GM12864 (cell line): ENCODE measurements around the gene RNF123.
"Not testable (repeated sequence)": the region's sequence is repeated elsewhere in the genome, so short reads cannot be mapped to it uniquely, and the experiment has no call there.

Source experiments
- DNase-seq: peaks from one replicate; pipeline ENCODE4 v3.0.0-alpha.2; 2011; ENCODE audit warnings: low read depth
- H3K4me3 ChIP-seq: 2 replicates; pipeline ENCODE4 v1.5.1; 2011; ENCODE audit warnings: mild to moderate bottlenecking, low read depth, low read length, control low read depth
- TF ChIP-seq, protein P1 (sequence below): IDR thresholded peaks from 2 replicates; pipeline ENCODE4 v1.5.1; 2011; ENCODE audit warnings: low read depth, mild to moderate bottlenecking, moderate library complexity, low read length, control low read depth, inconsistent platforms; ENCODE audit errors: missing control alignments

The RNF123 gene

DNA sequence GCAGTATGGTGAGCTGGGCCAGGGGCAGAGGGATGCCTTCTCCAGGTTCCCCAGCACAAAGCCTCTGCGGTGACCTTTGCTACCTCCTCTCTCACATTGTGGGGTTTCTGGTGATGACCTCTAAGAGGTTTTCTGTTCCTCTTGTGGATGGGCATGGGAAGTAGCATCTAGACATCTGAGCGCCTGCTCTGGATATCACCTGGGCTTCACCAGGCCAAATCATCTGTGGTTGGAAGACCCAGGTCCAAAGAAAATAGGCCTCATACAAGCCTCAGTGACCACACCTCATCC, 8.2 kb upstream of the RNF123 start:
- TF ChIP-seq, protein P1, sequence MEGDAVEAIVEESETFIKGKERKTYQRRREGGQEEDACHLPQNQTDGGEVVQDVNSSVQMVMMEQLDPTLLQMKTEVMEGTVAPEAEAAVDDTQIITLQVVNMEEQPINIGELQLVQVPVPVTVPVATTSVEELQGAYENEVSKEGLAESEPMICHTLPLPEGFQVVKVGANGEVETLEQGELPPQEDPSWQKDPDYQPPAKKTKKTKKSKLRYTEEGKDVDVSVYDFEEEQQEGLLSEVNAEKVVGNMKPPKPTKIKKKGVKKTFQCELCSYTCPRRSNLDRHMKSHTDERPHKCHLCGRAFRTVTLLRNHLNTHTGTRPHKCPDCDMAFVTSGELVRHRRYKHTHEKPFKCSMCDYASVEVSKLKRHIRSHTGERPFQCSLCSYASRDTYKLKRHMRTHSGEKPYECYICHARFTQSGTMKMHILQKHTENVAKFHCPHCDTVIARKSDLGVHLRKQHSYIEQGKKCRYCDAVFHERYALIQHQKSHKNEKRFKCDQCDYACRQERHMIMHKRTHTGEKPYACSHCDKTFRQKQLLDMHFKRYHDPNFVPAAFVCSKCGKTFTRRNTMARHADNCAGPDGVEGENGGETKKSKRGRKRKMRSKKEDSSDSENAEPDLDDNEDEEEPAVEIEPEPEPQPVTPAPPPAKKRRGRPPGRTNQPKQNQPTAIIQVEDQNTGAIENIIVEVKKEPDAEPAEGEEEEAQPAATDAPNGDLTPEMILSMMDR, result no peak
- no peak for DNase-seq
- no peak overlapping the region for H3K4me3 ChIP-seq

DNA sequence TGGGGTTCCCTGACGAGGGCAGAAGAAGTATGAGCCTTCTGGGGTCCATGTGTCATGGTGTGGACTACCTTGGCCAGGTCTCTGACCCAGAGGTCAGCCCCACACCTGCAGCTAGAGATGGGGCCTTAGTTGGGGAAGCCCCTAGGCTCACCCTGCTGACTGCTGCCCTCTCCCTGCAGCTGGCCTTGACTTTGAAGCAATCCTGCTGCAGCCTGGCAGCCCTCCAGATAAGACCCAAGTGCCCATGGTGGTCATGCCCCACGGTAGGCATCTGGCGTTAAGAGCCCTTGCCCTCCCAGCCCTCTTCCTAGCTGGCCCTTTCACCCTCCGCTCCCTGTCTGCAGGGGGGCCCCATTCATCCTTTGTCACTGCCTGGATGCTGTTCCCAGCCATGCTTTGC, 7.8 kb upstream of the RNF123 start:
- no peak for DNase-seq
- H3K4me3 ChIP-seq, result no peak overlapping the region
- TF ChIP-seq, protein P1, result no peak

DNA sequence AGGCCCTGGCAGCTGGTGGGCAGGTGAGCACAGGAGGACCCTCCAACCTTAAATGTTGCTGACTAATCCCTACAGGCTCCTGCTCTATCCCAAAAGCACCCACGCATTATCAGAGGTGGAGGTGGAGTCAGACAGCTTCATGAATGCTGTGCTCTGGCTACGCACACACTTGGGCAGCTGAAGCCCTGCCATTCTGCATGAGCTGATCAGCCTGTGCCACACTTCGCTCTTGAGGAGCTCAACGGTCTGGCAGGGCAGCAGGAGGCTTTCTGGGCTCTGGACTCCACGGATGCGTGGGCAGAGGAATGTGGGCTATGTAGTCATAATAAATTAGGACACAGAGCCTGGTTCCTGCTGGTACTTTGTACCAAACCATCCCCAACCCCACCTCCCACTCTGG, 6.2 kb upstream of the RNF123 start:
- H3K4me3 ChIP-seq, result no peak overlapping the region
- no peak for DNase-seq
- TF ChIP-seq, protein P1, result no peak

DNA sequence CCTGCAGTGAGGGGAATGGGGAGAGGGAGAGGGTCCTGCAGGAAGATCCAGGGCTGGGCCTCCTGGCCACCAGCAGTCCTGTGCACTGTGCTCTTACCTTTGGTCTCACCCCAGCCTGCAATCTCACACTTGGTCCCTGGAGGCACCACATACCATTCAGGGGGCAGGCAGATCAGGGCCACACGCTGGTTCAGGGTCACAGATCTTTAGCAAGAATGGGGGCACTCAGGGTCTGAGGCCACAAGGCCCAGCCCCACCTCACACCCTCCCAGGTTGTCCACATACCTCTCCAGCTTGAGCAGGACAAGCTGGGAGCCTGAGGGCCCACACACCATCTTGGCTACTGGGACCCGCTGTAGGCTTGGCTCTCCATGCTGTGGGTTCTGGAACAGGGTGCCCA, 4.9 kb upstream of the RNF123 start:
- not testable (repeated sequence) for H3K4me3 ChIP-seq, DNase-seq

DNA sequence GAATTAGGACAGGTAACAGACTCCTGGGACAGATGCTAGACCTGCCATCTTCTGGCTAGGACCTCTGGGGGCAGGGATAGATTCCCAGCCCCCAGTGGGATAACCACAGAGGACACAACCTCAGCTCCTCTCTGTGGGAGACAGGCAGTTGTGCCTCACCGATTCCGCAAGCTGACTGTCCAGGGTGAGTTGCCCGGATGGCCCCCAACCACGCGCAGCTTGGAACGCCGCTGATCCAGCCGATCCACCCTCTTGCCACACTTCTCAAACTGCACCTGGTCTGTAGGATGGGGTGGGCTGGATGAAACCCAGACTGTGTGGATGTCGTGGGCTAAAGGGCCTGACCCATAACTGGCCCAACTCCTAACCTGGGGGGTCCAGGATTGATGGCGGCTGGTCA, 4.3 kb upstream of the RNF123 start:
- not testable (repeated sequence) for H3K4me3 ChIP-seq, DNase-seq

DNA sequence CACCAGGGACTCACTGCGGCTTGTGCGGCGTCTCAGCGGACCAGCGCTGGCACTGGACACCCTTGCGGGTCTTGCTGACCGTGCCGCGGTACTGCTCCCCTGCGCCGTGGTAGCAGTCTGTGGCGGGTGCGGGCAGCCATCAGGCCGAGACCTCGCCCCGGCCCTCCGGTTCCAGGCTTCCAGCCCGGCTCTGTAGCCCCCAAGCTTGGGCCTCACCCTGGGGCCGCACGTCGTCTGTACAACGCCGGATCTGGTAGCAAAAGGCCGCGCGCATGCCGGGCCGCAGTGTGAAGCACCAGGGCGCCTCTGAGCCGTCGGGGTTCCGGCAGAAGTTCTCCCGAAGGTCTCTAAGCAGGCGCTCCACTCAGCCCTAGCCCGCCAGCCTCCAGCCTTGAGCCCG, 3.5 kb upstream of the RNF123 start:
- not testable (repeated sequence) for DNase-seq, H3K4me3 ChIP-seq

DNA sequence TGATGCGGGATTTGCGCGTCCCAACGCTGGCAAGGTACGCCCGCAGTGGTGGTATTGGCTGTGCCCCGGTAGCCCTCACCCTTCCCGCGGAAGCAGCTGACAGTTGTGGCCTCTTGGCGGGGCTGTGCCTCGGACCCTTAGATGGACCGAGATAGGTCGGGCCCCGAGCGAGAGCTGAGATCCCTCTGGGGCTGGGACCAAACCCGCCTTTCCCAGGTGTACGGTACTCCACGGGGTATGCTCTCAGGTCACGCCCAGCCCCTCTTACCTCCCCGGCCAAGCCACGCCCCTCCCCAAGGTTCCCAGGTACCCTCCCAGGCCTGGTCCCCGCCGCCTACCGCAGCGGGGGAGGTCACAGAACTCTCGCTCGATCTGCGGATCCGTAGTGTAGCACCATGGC, 3.0 kb upstream of the RNF123 start:
- not testable (repeated sequence) for H3K4me3 ChIP-seq, DNase-seq

DNA sequence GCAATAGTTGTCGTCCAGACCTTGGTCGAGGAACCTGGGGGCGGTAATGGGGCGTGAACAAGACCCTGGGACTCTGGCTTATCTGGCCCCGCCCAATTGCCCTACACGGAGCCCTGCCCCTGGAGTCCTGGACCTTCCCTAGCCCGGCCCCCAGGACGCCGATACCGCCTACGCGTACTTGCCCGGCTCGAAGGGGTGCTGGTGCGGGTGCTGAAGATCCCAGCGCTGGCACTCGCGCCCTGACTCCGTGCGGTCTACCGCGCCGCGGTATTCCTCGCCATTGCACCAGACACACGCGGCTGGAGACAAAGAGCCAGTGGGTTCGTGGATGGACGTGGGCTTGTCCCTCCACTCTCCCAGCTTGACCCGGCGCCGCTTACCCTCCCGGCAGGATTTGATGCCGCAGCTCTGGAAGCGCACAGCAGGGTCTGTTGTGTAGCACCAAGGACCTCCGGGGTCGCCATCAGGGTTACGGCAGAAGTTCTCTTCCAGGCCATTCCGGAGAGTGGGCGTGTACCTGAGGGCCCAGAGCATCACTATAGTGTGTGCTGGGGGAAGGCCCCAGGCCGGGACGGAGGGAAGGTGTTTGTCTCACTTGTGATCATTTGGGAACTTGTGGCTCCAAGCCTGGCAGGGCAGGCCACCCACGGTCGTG, 2.5 kb upstream of the RNF123 start:
- not testable (repeated sequence) for H3K4me3 ChIP-seq

DNA sequence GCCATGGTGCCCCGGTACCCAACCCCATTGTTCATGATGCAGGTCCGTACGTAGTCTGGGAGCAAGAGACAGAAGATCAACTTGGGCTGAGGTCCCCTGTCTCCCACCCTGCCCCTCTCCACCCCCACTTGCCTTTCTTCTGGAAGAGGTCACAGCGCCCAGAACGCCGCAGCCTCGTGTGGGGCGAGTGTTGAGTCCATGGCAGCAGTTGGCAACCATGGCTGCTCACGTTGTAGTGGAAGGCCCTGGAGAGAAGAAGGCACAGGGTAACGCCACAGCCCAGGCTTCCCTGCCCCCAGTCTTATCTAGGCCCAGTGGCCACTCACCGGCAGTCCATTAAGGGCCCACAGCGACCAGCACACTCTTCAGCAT, 1.9 kb upstream of the RNF123 start:
- not testable (repeated sequence) for DNase-seq, H3K4me3 ChIP-seq

More for the DNA sequence above, 2.5 kb upstream of the RNF123 start:
- not testable (repeated sequence) for DNase-seq

DNA sequence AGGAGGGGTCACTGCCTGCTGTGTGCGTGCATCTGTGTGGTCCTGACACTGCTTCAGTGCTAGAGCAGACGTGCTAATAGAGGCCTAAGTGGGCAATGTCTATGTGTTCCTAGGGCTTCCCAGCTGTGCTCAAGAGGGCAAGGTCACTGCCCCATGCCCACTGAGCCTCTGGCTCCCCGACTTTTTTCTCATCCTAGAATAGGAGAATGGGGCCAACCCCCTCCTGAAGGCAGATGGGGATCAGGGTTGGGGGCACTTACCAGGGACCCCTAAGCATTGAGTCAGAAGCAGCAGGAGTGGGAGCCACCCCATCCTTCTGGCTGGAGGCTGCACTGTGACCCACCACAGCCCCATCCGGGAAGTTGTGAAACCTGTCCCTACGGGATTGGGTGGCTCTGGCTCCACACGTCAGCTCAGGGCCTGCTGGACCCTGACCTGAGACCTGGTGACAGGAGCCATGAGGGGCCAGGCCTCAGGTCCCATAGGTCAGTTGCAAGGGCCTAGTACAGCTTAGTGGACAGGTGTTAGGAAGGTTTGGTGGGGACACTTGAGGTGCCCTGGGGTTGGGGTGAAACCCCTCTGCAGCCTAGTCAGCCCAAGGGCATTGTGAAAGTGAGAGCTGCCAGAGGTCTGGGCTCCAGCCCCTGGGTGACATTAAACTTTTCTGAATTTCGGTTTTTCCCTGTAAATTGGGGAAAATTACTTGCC, 865 bp upstream of the RNF123 start:
- H3K4me3 ChIP-seq, result peak overlapping the region; percentile 86

DNA sequence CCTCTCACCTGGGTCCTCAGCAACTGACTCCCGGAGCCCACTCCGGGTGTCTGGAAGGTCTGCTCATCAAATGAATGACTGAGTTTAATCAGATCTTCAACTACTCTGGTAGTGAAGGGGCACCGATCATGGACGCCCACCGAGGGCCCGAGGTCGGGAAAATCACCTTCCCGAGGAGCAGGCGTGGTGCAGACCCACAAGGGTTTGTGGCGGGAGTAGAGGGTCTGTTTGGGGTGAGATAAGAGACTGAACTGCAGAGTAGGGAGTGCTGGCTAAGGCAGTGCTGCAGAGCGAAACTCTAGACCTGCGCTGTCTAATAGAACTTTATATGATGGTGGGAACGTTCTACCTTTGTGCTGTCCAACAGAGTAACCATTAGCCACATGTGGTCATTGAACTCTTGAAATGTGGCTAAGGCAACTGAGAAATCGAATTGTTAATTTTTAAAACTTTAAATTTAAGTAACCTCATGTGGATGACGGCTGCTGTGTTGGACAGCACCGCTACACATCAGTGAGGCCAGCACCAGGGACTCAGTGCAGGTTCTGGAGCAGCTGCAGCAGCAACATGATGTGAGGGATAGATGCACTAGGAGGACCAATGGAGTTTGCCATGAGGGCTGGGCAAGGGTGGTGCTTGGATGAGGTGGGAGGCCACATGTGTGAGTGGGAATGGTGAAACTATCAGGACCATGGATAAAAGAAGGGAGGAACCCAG, 709 bp downstream of the RNF123 start:
- H3K4me3 ChIP-seq, result peak overlapping the region; percentile 86

More for the DNA sequence above, 865 bp upstream of the RNF123 start:
- not testable (repeated sequence) for DNase-seq

DNA sequence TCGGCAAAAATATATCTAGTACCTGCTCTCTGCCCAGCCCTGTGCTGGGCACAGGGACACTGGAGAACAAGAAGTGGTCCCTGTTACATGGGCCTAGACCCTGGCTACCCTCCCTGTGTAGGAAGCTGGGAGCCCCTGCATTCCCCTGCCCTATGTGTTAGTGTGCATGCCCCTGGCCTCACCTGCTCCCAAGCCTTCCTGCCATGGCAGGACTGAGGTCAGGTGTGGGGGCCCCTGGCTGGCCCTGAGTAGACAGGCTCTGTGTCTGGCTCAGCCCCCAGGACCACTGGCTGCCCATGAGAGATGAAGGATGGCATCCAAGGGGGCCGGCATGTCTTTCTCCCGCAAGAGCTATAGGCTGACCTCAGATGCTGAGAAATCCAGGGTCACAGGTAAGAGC, 1.5 kb downstream of the RNF123 start:
- not testable (repeated sequence) for DNase-seq, H3K4me3 ChIP-seq

More for the DNA sequence above, 709 bp downstream of the RNF123 start:
- not testable (repeated sequence) for DNase-seq

DNA sequence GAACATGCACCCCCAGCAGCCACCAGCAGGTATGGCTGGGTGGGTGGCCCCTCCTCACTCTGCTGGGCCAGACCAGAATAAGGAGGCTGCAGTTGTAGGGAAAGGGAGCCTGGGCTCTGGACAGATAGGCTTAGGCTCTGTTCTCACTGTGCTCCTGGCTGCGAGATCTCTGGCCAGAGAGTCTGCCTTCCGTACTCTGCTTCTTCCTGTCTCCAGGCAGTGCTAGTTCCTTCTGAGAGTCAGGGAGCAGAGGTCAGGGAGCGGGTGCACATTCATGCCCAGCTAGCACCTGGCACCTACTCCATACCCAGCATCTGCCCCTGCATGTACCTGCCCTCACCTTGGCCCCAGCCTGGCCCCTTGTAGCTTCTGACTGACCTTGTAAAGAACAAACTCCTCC, 2.1 kb downstream of the RNF123 start:
- not testable (repeated sequence) for DNase-seq, H3K4me3 ChIP-seq

DNA sequence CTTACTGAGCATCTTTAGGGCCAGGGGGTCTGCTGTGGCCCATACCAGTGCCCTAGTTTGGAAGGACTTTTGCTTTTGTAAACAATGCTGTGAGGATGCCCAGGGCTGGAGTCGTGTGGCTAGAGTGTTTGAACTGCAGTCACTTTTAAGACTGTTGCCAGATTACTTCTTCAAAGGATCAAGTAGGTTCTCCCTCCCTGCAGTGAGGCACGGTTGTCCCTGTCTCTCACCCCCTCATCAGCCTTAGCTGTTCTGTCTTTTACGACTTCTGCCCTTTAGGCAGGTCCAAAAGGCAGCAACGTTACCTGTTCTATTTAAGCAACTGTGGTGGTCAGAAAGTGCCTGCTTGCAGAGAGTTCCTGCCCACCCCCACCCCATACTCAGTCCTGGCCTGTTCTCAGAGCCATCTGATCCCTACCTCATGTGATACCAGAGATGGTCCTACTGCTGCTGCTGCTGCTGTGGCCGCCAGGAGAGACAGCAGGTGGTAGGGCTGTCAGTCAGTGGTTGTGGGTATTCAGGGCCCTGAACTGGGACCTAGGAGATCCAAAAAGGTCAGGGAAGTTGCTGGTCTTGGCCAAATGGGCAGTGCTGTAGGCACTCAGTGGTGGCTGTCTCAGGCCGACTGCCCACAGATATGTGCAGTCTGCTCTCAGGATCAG, 5.2 kb downstream of the RNF123 start:
- DNase-seq, H3K4me3 ChIP-seq: not testable (repeated sequence)

DNA sequence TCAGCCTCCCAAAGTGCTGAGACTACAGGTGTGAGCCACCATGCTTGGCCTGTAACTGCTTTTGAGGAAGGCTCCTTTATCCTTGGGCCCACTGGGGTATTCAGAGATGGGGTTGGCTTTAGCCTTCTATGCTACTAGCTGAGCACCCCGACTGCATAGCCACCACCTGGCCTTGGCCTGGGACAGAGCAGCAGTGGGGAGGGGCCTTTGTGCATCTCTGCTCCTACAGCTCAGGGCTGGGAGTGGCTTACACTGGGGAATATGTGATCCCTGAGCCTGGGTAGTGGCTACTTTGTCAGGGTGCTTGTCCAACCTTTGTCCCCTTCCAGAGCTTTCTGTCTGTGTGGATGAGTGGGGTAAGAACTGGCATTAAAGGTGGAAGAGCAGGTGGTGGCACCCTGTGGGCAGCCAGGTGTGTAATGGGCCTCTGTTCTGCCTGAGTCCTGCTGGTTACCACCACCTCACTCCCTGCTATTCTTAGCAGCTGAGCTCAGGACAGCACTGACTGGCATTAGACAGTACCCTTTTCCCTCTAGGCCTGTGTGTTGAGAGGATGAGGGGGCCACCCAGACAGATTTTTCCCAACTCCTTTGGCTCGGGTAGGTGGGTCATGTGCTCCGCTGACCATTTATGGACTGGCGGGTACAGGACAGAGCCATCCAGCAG, 6.1 kb downstream of the RNF123 start:
- not testable (repeated sequence) for DNase-seq, H3K4me3 ChIP-seq
